Measurements from ENCODE around the gene PRR5L.
A peak's percentile ranks its signal among the peaks of the same experiment; 100 is the strongest.

Gene PRR5L

GRCh38 chr11:36490026-36490806, 194.1 kb downstream of the PRR5L start:
- no peaks in the 10 kb centered on the region for H3K27me3 Mint-ChIP-seq (ENCODE audit: low read depth, poor library complexity)
- H3K9me3 Mint-ChIP-seq, result no peaks in the 10 kb centered on the region
- H3K4me3 Mint-ChIP-seq, result no peak overlapping the region
- peaks cover 59% of the 10 kb centered on the region for H3K36me3 Mint-ChIP-seq (ENCODE audit: low read depth)
- TF ChIP-seq, protein P1, sequence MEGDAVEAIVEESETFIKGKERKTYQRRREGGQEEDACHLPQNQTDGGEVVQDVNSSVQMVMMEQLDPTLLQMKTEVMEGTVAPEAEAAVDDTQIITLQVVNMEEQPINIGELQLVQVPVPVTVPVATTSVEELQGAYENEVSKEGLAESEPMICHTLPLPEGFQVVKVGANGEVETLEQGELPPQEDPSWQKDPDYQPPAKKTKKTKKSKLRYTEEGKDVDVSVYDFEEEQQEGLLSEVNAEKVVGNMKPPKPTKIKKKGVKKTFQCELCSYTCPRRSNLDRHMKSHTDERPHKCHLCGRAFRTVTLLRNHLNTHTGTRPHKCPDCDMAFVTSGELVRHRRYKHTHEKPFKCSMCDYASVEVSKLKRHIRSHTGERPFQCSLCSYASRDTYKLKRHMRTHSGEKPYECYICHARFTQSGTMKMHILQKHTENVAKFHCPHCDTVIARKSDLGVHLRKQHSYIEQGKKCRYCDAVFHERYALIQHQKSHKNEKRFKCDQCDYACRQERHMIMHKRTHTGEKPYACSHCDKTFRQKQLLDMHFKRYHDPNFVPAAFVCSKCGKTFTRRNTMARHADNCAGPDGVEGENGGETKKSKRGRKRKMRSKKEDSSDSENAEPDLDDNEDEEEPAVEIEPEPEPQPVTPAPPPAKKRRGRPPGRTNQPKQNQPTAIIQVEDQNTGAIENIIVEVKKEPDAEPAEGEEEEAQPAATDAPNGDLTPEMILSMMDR (IDR thresholded peaks at IDR 0.05), result no peak
- H3K4me1 Mint-ChIP-seq, result no peaks in the 10 kb centered on the region
- DNase-seq, result no peak
- H3K27ac Mint-ChIP-seq, result no peak overlapping the region

DNA sequence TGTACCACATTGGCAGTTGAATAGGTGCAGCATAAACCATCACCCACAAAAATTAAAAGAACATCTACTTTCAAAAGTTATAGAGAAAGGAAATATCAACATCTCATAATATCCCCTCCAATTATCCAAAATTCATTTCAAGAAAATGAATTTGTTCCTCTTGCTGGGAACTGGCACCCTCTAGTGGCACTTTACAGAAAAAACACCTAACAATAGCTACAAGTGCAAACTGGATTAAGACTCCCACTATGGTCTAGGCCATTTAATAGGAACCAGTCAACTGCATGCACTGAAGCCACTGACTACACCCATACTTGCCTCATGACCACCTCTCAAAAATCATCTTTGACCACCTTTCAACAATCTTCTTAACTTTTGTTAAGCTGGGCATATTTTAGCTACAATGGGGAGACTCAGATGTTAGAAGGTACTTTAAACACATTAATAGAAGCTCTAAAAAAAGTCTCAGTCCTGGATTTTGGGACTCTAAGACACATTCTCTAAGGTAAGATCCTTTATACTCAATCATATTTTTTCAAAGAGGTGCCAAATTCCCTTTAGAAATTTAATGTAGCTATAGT, 196.7 kb downstream of the PRR5L start:
- Mint-ChIP-seq H3K36me3 (ENCODE audit: low read depth) (peaks cover 57% of the 10 kb centered on the region), H3K9me3 (no peaks in the 10 kb centered on the region), H3K4me3 (no peak overlapping the region), H3K27me3 (ENCODE audit: low read depth, poor library complexity) (no peaks in the 10 kb centered on the region), H3K27ac (no peak overlapping the region), H3K4me1 (no peaks in the 10 kb centered on the region)
- TF ChIP-seq, protein P1 (IDR thresholded peaks at IDR 0.05), result peak; percentile 76
- no peak for DNase-seq

GRCh38 chr11:36493332-36493731, 197.2 kb downstream of the PRR5L start:
- DNase-seq, result no peak
- H3K27ac Mint-ChIP-seq, result no peak overlapping the region
- H3K4me3 Mint-ChIP-seq, result no peak overlapping the region
- TF ChIP-seq, protein P1 (IDR thresholded peaks at IDR 0.05), result no peak
- H3K9me3 Mint-ChIP-seq, result no peaks in the 10 kb centered on the region
- peaks cover 54% of the 10 kb centered on the region for H3K36me3 Mint-ChIP-seq (ENCODE audit: low read depth)
- no peaks in the 10 kb centered on the region for H3K4me1 Mint-ChIP-seq
- no peaks in the 10 kb centered on the region for H3K27me3 Mint-ChIP-seq (ENCODE audit: low read depth, poor library complexity)

DNA sequence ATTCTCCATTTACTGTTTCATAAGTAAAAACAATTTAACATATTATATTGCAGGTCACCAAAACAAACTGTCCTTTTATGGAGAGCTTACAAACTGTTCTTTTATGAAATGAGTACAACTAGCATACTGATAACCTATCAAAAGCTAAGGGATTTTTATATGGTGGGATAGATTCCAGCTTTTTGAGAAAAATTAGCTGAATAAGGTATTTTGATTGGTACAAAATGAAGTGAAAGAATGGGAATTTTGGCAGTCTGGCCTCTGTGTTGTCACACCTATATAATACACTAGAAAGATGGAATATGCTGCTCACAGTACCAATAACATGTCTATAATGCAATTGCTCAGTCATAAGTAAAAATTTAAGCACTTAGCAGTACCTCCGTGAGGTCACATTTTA, 202.6 kb downstream of the PRR5L start:
- peaks cover 25% of the 10 kb centered on the region for H3K36me3 Mint-ChIP-seq (ENCODE audit: low read depth)
- TF ChIP-seq, protein P1 (IDR thresholded peaks at IDR 0.05), result no peak
- H3K27me3 Mint-ChIP-seq (ENCODE audit: low read depth, poor library complexity), result peaks cover 3% of the 10 kb centered on the region
- no peaks in the 10 kb centered on the region for H3K9me3 Mint-ChIP-seq
- H3K4me3 Mint-ChIP-seq, result no peak overlapping the region
- DNase-seq, result no peak
- no peaks in the 10 kb centered on the region for H3K4me1 Mint-ChIP-seq
- no peak overlapping the region for H3K27ac Mint-ChIP-seq

- H3K27me3 Mint-ChIP-seq (ENCODE audit: low read depth, poor library complexity), result peaks cover 3% of the 10 kb centered on the region
- peak overlapping the region; percentile 11 for H3K27ac Mint-ChIP-seq
- no peaks in the 10 kb centered on the region for H3K4me1 Mint-ChIP-seq
- DNase-seq, result no peak
- peaks cover 28% of the 10 kb centered on the region for H3K36me3 Mint-ChIP-seq (ENCODE audit: low read depth)
- H3K9me3 Mint-ChIP-seq, result no peaks in the 10 kb centered on the region
- TF ChIP-seq, protein P1 (IDR thresholded peaks at IDR 0.05), result no peak
- H3K4me3 Mint-ChIP-seq, result no peak overlapping the region
Measured at GRCh38 chr11:36499315-36499714, 203.2 kb downstream of the PRR5L start.

GRCh38 chr11:36500315-36500721, 204.2 kb downstream of the PRR5L start:
- Mint-ChIP-seq H3K36me3 (ENCODE audit: low read depth) (peaks cover 26% of the 10 kb centered on the region), H3K27me3 (ENCODE audit: low read depth, poor library complexity) (peaks cover 3% of the 10 kb centered on the region), H3K4me3 (no peak overlapping the region), H3K9me3 (no peaks in the 10 kb centered on the region), H3K27ac (peak overlapping the region; percentile 75), H3K4me1 (no peaks in the 10 kb centered on the region)
- TF ChIP-seq, protein P1 (IDR thresholded peaks at IDR 0.05), result no peak
- no peak for DNase-seq
